ENCODE data around the gene KIF26A. TPM values are rescaled to one million over a fixed set of nuclear protein-coding genes. Genes with fewer than 3 reads are reported as not detected.
"Not testable (repeated sequence)": the region's sequence is repeated elsewhere in the genome, so short reads cannot be mapped to it uniquely, and the experiment has no call there.

The KIF26A gene
- total RNA-seq, 2 donors from 2014 or later = 1.6 to 13.9 TPM

GRCh38 chr14:104223101-104224041 lies 85.0 kb downstream of the KIF26A start:
- no peaks in the 10 kb centered on the region for H3K9me3 ChIP-seq
- H3K36me3 ChIP-seq = no peaks in the 10 kb centered on the region
- intact Hi-C loops (cut with DNase I) = no loop called here
- no peaks in the 10 kb centered on the region for H3K4me1 ChIP-seq (replicated peaks)
- DNase-seq (ENCODE audit: low spot score) = no peak
- H3K27ac ChIP-seq = no peak overlapping the region
- WGBS = 49% methylated on average over 36 of the region's 41 CpGs
- no peak for TF ChIP-seq POLR2AphosphoS5 (IDR thresholded peaks at IDR 0.05)
- TF ChIP-seq CTCF (IDR thresholded peaks at IDR 0.05) = no peak
- no peak for TF ChIP-seq POLR2A (IDR thresholded peaks at IDR 0.05)
- H3K4me3 ChIP-seq = no peak overlapping the region
- peaks cover 12% of the 10 kb centered on the region for H3K27me3 ChIP-seq (replicated peaks; ENCODE audit: insufficient read depth)

- TF ChIP-seq POLR2AphosphoS5 (IDR thresholded peaks at IDR 0.05) (no peak), CTCF (IDR thresholded peaks at IDR 0.05) (no peak), POLR2A (IDR thresholded peaks at IDR 0.05) (no peak)
- Histone ChIP-seq H3K27ac (no peak overlapping the region), H3K4me1 (replicated peaks) (no peaks in the 10 kb centered on the region), H3K36me3 (no peaks in the 10 kb centered on the region), H3K9me3 (no peaks in the 10 kb centered on the region), H3K4me3 (no peak overlapping the region), H3K27me3 (replicated peaks; ENCODE audit: insufficient read depth) (peaks cover 12% of the 10 kb centered on the region)
- no peak for DNase-seq (ENCODE audit: low spot score)
- WGBS = 33% methylated on average over 8 of the region's 8 CpGs
- intact Hi-C loops (cut with DNase I) = no loop called here
These were observed 85.7 kb downstream of the KIF26A start for GRCh38 chr14:104224131-104224505.

- no peak for DNase-seq (ENCODE audit: low spot score)
- intact Hi-C loops (cut with DNase I) = no loop called here
- Histone ChIP-seq H3K9me3 (no peaks in the 10 kb centered on the region), H3K36me3 (no peaks in the 10 kb centered on the region), H3K4me3 (no peak overlapping the region), H3K4me1 (replicated peaks) (no peaks in the 10 kb centered on the region), H3K27ac (no peak overlapping the region), H3K27me3 (replicated peaks; ENCODE audit: insufficient read depth) (peaks cover 12% of the 10 kb centered on the region)
- TF ChIP-seq CTCF (IDR thresholded peaks at IDR 0.05) = no peak
- WGBS = 39% methylated on average over 18 of the region's 19 CpGs
These were observed 86.3 kb downstream of the KIF26A start for GRCh38 chr14:104224506-104225277.

- H3K27ac ChIP-seq; DNase-seq (ENCODE audit: low spot score); H3K4me3 ChIP-seq; intact Hi-C loops (cut with DNase I); H3K9me3 ChIP-seq; H3K36me3 ChIP-seq; H3K4me1 ChIP-seq (replicated peaks): not testable (repeated sequence)
- WGBS = 33% methylated on average over 16 of the region's 28 CpGs
- peaks cover 12% of the 10 kb centered on the region for H3K27me3 ChIP-seq (replicated peaks; ENCODE audit: insufficient read depth)
These were observed 87.1 kb downstream of the KIF26A start for GRCh38 chr14:104225278-104226190.

Data from prostate gland (tissue), 2 donors.